Ascending aorta (tissue), 2 donors: ENCODE data around the gene CAMK2A. TPM values are rescaled to one million over a fixed set of nuclear protein-coding genes. Genes with fewer than 3 reads are reported as not detected.
A peak's percentile ranks its signal among the peaks of the same experiment; 100 is the strongest.

ENCODE experiments used
- DNase-seq, 2 donors: peaks; one replicate each; pipeline ENCODE4 v3.0.0-alpha.2; 2019; ENCODE audit warnings: low spot score in 2 of 2
- H3K27ac ChIP-seq, 2 donors: fragments of 200-600 bp; sonication (generic); one replicate each; pipeline ENCODE4 v1.5.1; 2016 to 2017; ENCODE audit warnings: mild to moderate bottlenecking in 1 of 2
- H3K27me3 ChIP-seq: fragments of 200-600 bp; sonication (generic); one replicate; pipeline ENCODE4 v1.5.1; 2017
- H3K36me3 ChIP-seq, 2 donors: fragments of 200-600 bp; sonication (generic); one replicate each; pipeline ENCODE4 v1.5.1; 2016
- H3K4me1 ChIP-seq, 2 donors: fragments of 200-600 bp; sonication (generic); one replicate each; pipeline ENCODE4 v1.5.1; 2016 to 2017; ENCODE audit warnings: mild to moderate bottlenecking in 1 of 2
- H3K4me3 ChIP-seq, 2 donors: fragments of 200-600 bp; sonication (generic); one replicate each; pipeline ENCODE4 v1.5.1; 2016 to 2017; ENCODE audit warnings: mild to moderate bottlenecking in 1 of 2
- H3K9me3 ChIP-seq, 2 donors: fragments of 200-600 bp; sonication (generic); one replicate each; pipeline ENCODE4 v1.5.1; 2016
- CTCF ChIP-seq, 3 experiments: fragments of 200-600 bp in 2 of 3; fragments of 450-650 bp in 1 of 3; sonication (generic) in 2 of 3; IDR thresholded peaks; one replicate each; pipeline ENCODE4 v1.5.1; 2016 to 2019; ENCODE audit warnings: antibody characterized with exemption in 3 of 3, mild to moderate bottlenecking in 1 of 3, moderate library complexity in 1 of 3
- intact Hi-C: fragments of 100-400 bp; cut with DNase I; formaldehyde crosslinking; loops from one replicate; pipeline ENCODE4 v1.15.1; 2023
- total RNA-seq: library from RNA; depleted of rRNA; stranded (reverse); fragments of >200 nt; gene quantifications from one replicate; pipeline ENCODE4 v1.1.0, GENCODE V29; 2016

The CAMK2A gene
- total RNA-seq, 1 donor from 2014 or later: not detected

GRCh38 chr5:150195736-150196485, 93.7 kb downstream of the CAMK2A start:
- TF ChIP-seq CTCF (IDR thresholded peaks at IDR 0.05): no peak

GRCh38 chr5:150192462-150192861, 97.1 kb downstream of the CAMK2A start:
- no peak for DNase-seq
- H3K9me3 ChIP-seq: no peaks in the 10 kb centered on the region
- peaks cover 0 to 5% of the 10 kb centered on the region in 2 donors for H3K4me1 ChIP-seq
- no peak for TF ChIP-seq CTCF (IDR thresholded peaks at IDR 0.05)
- no peak overlapping the region for H3K4me3 ChIP-seq
- H3K36me3 ChIP-seq: no peaks in the 10 kb centered on the region
- H3K27ac ChIP-seq: no peak overlapping the region
- H3K27me3 ChIP-seq: no peaks in the 10 kb centered on the region
- intact Hi-C loops: no loop called here

More at GRCh38 chr5:150195736-150196485, 93.7 kb downstream of the CAMK2A start:
- Histone ChIP-seq H3K27me3 (no peaks in the 10 kb centered on the region), H3K27ac (no peak overlapping the region), H3K36me3 (no peaks in the 10 kb centered on the region), H3K9me3 (no peaks in the 10 kb centered on the region), H3K4me3 (no peak overlapping the region), H3K4me1 (no peaks in the 10 kb centered on the region)
- intact Hi-C loops: no loop called here
- DNase-seq: no peak

GRCh38 chr5:150190987-150191386, 98.6 kb downstream of the CAMK2A start:
- intact Hi-C loops: no loop called here
- Histone ChIP-seq H3K27me3 (no peaks in the 10 kb centered on the region), H3K36me3 (no peaks in the 10 kb centered on the region), H3K9me3 (no peaks in the 10 kb centered on the region), H3K4me1 (peaks cover 0 to 5% of the 10 kb centered on the region in 2 donors), H3K4me3 (no peak overlapping the region), H3K27ac (no peak overlapping the region)
- DNase-seq: no peak
- TF ChIP-seq CTCF (IDR thresholded peaks at IDR 0.05): no peak

- intact Hi-C loops: no loop called here
- no peaks in the 10 kb centered on the region for H3K9me3 ChIP-seq
- peaks cover 0 to 5% of the 10 kb centered on the region in 2 donors for H3K4me1 ChIP-seq
Observed at GRCh38 chr5:150190503-150190979, 99.0 kb downstream of the CAMK2A start.

GRCh38 chr5:150189728-150190502, 99.7 kb downstream of the CAMK2A start, which contains the start of gene SLC6A7:
Gene SLC6A7 (plus strand): TSS chr5:150190062. CDS start chr5:150190328, 266 bp downstream.
- no peak for DNase-seq
- Histone ChIP-seq H3K4me3 (peak within 1 kb of the TSS; percentile 31 to 44), H3K4me1 (peaks cover 0 to 5% of the 10 kb centered on the region in 2 donors), H3K27ac (no peak within 1 kb of the TSS), H3K9me3 (no peaks in the 10 kb centered on the region), H3K27me3 (no peaks in the 10 kb centered on the region), H3K36me3 (no peaks in the 10 kb centered on the region)
- intact Hi-C loops: no loop called here
- no peak for TF ChIP-seq CTCF (IDR thresholded peaks at IDR 0.05)

More at GRCh38 chr5:150190503-150190979, 99.0 kb downstream of the CAMK2A start:
- no peak for TF ChIP-seq CTCF (IDR thresholded peaks at IDR 0.05)
- no peak overlapping the region for H3K27ac ChIP-seq
- no peak overlapping the region for H3K4me3 ChIP-seq
- H3K36me3 ChIP-seq: no peaks in the 10 kb centered on the region
- H3K27me3 ChIP-seq: no peaks in the 10 kb centered on the region
- DNase-seq: no peak
